C4-2B (cell line): ENCODE data around the gene LVRN.

Source experiments
- ZFX ChIP-seq: fragments of 450-650 bp; IDR thresholded peaks from 2 replicates; pipeline ENCODE4 v1.6.1; 2017
- TF ChIP-seq, protein P1 (sequence below): fragments of 450-650 bp; conservative IDR thresholded peaks from 2 replicates; pipeline ENCODE4 v1.5.1; 2017; ENCODE audit warnings: mild to moderate bottlenecking

DNA sequence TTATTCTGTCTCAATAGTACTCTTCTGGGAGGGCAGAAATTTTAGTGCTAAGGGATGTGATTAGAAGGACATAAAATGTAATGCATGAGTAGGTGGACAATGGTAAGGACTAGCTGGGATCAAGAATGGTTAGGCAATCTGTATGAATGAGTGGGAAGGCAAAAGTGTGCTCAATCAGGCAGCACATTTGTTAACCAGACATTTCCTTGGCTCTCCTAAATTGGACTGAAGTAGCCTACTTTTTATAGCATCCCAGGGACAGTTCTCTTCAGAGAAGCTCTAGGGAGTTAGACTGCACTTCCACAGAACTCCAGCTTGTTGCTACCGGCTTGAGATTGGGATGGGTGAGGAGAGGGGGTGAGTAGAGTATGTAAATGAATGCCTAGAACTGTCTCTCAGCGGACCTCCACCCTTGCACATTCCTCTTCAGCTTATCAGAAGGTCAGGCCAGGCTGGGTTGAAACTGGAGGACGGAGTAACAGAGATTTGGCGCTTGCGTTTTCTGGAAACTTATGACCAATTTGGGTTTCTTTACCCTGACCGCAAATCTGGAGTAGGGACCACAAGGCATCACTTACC lies 51.0 kb downstream of the LVRN start:
- TF ChIP-seq, protein P1, sequence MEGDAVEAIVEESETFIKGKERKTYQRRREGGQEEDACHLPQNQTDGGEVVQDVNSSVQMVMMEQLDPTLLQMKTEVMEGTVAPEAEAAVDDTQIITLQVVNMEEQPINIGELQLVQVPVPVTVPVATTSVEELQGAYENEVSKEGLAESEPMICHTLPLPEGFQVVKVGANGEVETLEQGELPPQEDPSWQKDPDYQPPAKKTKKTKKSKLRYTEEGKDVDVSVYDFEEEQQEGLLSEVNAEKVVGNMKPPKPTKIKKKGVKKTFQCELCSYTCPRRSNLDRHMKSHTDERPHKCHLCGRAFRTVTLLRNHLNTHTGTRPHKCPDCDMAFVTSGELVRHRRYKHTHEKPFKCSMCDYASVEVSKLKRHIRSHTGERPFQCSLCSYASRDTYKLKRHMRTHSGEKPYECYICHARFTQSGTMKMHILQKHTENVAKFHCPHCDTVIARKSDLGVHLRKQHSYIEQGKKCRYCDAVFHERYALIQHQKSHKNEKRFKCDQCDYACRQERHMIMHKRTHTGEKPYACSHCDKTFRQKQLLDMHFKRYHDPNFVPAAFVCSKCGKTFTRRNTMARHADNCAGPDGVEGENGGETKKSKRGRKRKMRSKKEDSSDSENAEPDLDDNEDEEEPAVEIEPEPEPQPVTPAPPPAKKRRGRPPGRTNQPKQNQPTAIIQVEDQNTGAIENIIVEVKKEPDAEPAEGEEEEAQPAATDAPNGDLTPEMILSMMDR = no peak
- TF ChIP-seq ZFX = no peak
